NOMO-1 treated with dmso at 0.1 percent for 144 hours (cell line): ENCODE data around the gene PPP1R1C.

Experiments
- DNase-seq: peaks from one replicate; lab custom pipeline; 2025; ENCODE audit not compliant: unreplicated experiment; lab: John Stamatoyannopoulos, UW

Gene PPP1R1C

GRCh38 chr2:181971032-181971431 is 14.6 kb upstream of the PPP1R1C start:
- no peak for DNase-seq

- DNase-seq = no peak
Measured at GRCh38 chr2:181972431-181973170, 13.1 kb upstream of the PPP1R1C start.

GRCh38 chr2:181973171-181973783 is 12.4 kb upstream of the PPP1R1C start:
- no peak for DNase-seq

GRCh38 chr2:181977661-181978350 is 7.8 kb upstream of the PPP1R1C start:
- DNase-seq = no peak

GRCh38 chr2:181978351-181979150 is 7.1 kb upstream of the PPP1R1C start:
- no peak for DNase-seq

- DNase-seq = no peak
Measured at GRCh38 chr2:181984060-181984459, 1.6 kb upstream of the PPP1R1C start.

GRCh38 chr2:181984814-181985631 is 630 bp upstream of the PPP1R1C start:
- DNase-seq = no peak

- DNase-seq = no peak
Measured at GRCh38 chr2:181988154-181988924, 2.7 kb downstream of the PPP1R1C start.

GRCh38 chr2:181989099-181989498 is 3.4 kb downstream of the PPP1R1C start:
- no peak for DNase-seq

- DNase-seq = peak; percentile 86
Measured at GRCh38 chr2:181991171-181991885, 5.7 kb downstream of the PPP1R1C start.

- no peak for DNase-seq
Measured at GRCh38 chr2:181992776-181993175, 7.1 kb downstream of the PPP1R1C start.

- no peak for DNase-seq
Measured at GRCh38 chr2:181995289-181995688, 9.6 kb downstream of the PPP1R1C start.

GRCh38 chr2:181998041-181998835 is 12.6 kb downstream of the PPP1R1C start:
- no peak for DNase-seq

GRCh38 chr2:181998891-181999654 is 13.4 kb downstream of the PPP1R1C start:
- no peak for DNase-seq

GRCh38 chr2:181999911-182000310 is 14.3 kb downstream of the PPP1R1C start:
- DNase-seq = no peak

GRCh38 chr2:182004945-182005520 is 19.4 kb downstream of the PPP1R1C start:
- DNase-seq = no peak
